IPS-18a (cell line): Measurements from ENCODE around the gene CLIC3.

Experiments
- H3K27ac ChIP-seq: one replicate; pipeline ENCODE4 v1.5.1; 2013; ENCODE audit warnings: low read length
- H3K27me3 ChIP-seq: one replicate; pipeline ENCODE4 v1.6.1; 2013; ENCODE audit warnings: mild to moderate bottlenecking, low read length; ENCODE audit not compliant: control insufficient read depth, insufficient read depth
- H3K36me3 ChIP-seq: one replicate; pipeline ENCODE4 v1.6.1; 2013; ENCODE audit warnings: low read depth, low read length; ENCODE audit not compliant: control insufficient read depth
- H3K4me1 ChIP-seq: one replicate; pipeline ENCODE4 v1.6.1; 2013; ENCODE audit warnings: low read depth, low read length; ENCODE audit not compliant: control insufficient read depth
- H3K4me3 ChIP-seq: one replicate; pipeline ENCODE4 v1.5.1; 2013; ENCODE audit warnings: low read length
- H3K9ac ChIP-seq: one replicate; pipeline ENCODE4 v1.6.1; 2013; ENCODE audit warnings: mild to moderate bottlenecking, low read length, moderate library complexity
- H3K9me3 ChIP-seq: one replicate; pipeline ENCODE4 v1.6.1; 2013; ENCODE audit warnings: low read depth, low read length; ENCODE audit not compliant: control insufficient read depth

Gene CLIC3

GRCh38 chr9:136974817-136975535 is 21.4 kb downstream of the CLIC3 start:
- peaks cover 4% of the 10 kb centered on the region for H3K27me3 ChIP-seq
- no peak overlapping the region for H3K27ac ChIP-seq
- H3K4me1 ChIP-seq = peaks cover 3% of the 10 kb centered on the region

DNA sequence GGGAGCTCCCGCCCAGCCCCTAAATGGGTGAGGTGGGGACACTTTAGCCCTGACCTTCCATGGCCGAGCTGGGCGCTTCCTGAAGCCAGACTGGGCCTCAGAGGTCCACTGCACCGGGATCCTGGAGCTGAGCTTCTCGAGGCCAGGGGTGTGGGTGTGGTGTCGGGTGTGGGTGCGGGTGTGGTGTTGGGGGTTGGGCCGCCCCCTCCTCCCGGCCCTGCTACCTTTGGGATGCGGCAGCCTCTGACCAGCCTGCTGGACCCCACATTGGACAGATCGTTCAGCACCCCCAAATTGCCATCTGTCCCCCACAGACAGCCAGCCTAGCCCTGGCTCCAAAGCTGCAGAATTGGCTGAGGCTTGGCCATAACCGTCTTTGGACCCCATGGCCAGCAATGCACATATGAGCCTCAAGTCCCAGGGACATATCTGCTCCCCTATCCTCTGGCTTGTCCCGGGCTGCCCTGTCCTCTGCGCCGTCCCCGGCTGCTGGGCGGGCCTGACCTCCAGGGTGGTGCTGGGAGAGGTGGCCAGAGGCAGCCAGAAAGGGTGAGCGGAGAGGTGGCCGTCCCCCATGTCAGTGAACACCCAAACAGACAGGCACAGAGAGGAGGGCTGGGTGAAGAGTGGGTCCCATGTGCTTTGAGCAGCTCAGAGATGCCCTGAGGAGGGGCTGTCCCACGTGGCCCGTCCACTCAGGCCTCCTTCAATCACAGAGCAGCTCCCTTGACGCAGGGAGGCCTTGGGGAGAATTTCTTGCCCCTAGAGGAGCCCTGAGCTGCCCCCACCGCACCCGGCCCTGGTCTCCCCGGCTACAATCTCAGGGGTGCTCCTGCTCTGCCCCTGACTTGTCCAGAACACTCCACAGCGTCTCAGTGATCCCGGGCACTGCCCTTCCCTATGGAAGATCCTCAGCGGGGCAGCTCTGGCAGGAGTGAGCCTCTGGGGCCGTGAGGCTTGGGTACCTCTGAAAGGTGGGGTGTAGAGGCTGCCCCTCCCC is 22.4 kb downstream of the CLIC3 start:
- Histone ChIP-seq H3K4me1 (peaks cover 3% of the 10 kb centered on the region), H3K4me3 (no peak overlapping the region), H3K27me3 (peaks cover 4% of the 10 kb centered on the region), H3K9me3 (no peaks in the 10 kb centered on the region), H3K9ac (no peak overlapping the region), H3K36me3 (no peaks in the 10 kb centered on the region), H3K27ac (no peak overlapping the region)

More at GRCh38 chr9:136974817-136975535, 21.4 kb downstream of the CLIC3 start:
- Histone ChIP-seq H3K9ac (no peak overlapping the region), H3K9me3 (no peaks in the 10 kb centered on the region), H3K36me3 (no peaks in the 10 kb centered on the region), H3K4me3 (no peak overlapping the region)

GRCh38 chr9:136972743-136973142 is 23.6 kb downstream of the CLIC3 start:
- H3K27ac ChIP-seq = no peak overlapping the region
- no peak overlapping the region for H3K9ac ChIP-seq
- peaks cover 4% of the 10 kb centered on the region for H3K27me3 ChIP-seq
- H3K36me3 ChIP-seq = no peaks in the 10 kb centered on the region
- no peak overlapping the region for H3K4me3 ChIP-seq
- H3K4me1 ChIP-seq = peaks cover 3% of the 10 kb centered on the region
- H3K9me3 ChIP-seq = no peaks in the 10 kb centered on the region

- Histone ChIP-seq H3K9me3 (no peaks in the 10 kb centered on the region), H3K4me3 (no peak overlapping the region), H3K36me3 (no peaks in the 10 kb centered on the region), H3K9ac (no peak overlapping the region), H3K4me1 (peaks cover 3% of the 10 kb centered on the region), H3K27ac (no peak overlapping the region), H3K27me3 (peaks cover 4% of the 10 kb centered on the region)
Measured at GRCh38 chr9:136972335-136972734, 24.0 kb downstream of the CLIC3 start.

- Histone ChIP-seq H3K4me3 (no peak overlapping the region), H3K27ac (no peak overlapping the region), H3K36me3 (no peaks in the 10 kb centered on the region), H3K4me1 (no peaks in the 10 kb centered on the region), H3K27me3 (peaks cover under 1% of the 10 kb centered on the region), H3K9ac (no peak overlapping the region), H3K9me3 (no peaks in the 10 kb centered on the region)
Measured at GRCh38 chr9:136971746-136972145, 24.6 kb downstream of the CLIC3 start.

GRCh38 chr9:136970361-136970760 is 26.0 kb downstream of the CLIC3 start:
- H3K4me1 ChIP-seq = no peaks in the 10 kb centered on the region

DNA sequence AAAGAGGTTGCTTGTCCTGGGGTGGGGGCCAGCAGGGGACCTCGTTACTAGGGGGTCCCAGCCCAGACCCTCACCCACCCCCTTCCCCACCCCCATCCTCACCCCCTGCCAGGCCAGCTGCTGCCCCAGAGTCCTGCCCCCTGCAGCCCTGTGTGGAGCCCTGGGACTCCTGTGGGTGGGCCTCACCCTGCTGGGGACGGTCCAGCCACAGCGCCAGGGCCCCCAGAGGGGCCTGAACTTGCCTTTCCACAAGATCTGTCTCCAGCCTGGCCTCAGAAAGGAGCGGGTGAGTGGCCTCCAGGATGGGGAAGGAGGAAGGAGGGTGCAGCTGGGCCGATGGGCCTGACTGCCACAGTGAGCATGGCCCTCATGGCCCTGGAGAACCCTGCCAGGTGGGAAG is 26.6 kb downstream of the CLIC3 start:
- Histone ChIP-seq H3K4me1 (no peaks in the 10 kb centered on the region), H3K36me3 (no peaks in the 10 kb centered on the region), H3K9ac (no peak overlapping the region), H3K4me3 (no peak overlapping the region), H3K27me3 (no peaks in the 10 kb centered on the region), H3K9me3 (no peaks in the 10 kb centered on the region), H3K27ac (no peak overlapping the region)

More at GRCh38 chr9:136970361-136970760, 26.0 kb downstream of the CLIC3 start:
- H3K36me3 ChIP-seq = no peaks in the 10 kb centered on the region
- no peaks in the 10 kb centered on the region for H3K9me3 ChIP-seq
- H3K4me3 ChIP-seq = no peak overlapping the region
- H3K27ac ChIP-seq = no peak overlapping the region
- no peak overlapping the region for H3K9ac ChIP-seq
- H3K27me3 ChIP-seq = no peaks in the 10 kb centered on the region

- H3K9me3 ChIP-seq = no peaks in the 10 kb centered on the region
- no peaks in the 10 kb centered on the region for H3K27me3 ChIP-seq
- H3K9ac ChIP-seq = no peak overlapping the region
- no peak overlapping the region for H3K4me3 ChIP-seq
- no peak overlapping the region for H3K27ac ChIP-seq
- no peaks in the 10 kb centered on the region for H3K4me1 ChIP-seq
- H3K36me3 ChIP-seq = no peaks in the 10 kb centered on the region
Measured at GRCh38 chr9:136969150-136969549, 27.2 kb downstream of the CLIC3 start.

GRCh38 chr9:136968333-136969127 is 27.8 kb downstream of the CLIC3 start:
- Histone ChIP-seq H3K36me3 (no peaks in the 10 kb centered on the region), H3K9me3 (no peaks in the 10 kb centered on the region), H3K27ac (no peak overlapping the region), H3K4me3 (no peak overlapping the region), H3K27me3 (no peaks in the 10 kb centered on the region), H3K9ac (no peak overlapping the region), H3K4me1 (no peaks in the 10 kb centered on the region)

- no peak overlapping the region for H3K27ac ChIP-seq
- H3K4me3 ChIP-seq = no peak overlapping the region
- no peaks in the 10 kb centered on the region for H3K4me1 ChIP-seq
- H3K9ac ChIP-seq = no peak overlapping the region
- H3K9me3 ChIP-seq = no peaks in the 10 kb centered on the region
- H3K27me3 ChIP-seq = no peaks in the 10 kb centered on the region
- H3K36me3 ChIP-seq = no peaks in the 10 kb centered on the region
Measured at GRCh38 chr9:136965771-136966484, 30.4 kb downstream of the CLIC3 start.
